Lower leg skin (tissue), 4 donors: Measurements from ENCODE around the gene CD8B. TPM values are rescaled to one million over a fixed set of nuclear protein-coding genes. Genes with fewer than 3 reads are reported as not detected.
"Not testable (repeated sequence)": the region's sequence is repeated elsewhere in the genome, so short reads cannot be mapped to it uniquely, and the experiment has no call there.

ENCODE experiments used
- DNase-seq, 2 donors: peaks; one replicate each; pipeline ENCODE4 v3.0.0-alpha.2; 2019; ENCODE audit warnings: low spot score in 2 of 2
- H3K4me3 ChIP-seq: fragments of 200-600 bp; sonication (generic); 2 replicates; pipeline ENCODE4 v1.5.1; 2017; ENCODE audit warnings: mild to moderate bottlenecking, low read depth; ENCODE audit not compliant: poor library complexity, severe bottlenecking
- POLR2A ChIP-seq, 2 donors: fragments of 450-650 bp; IDR thresholded peaks; one replicate each; pipeline ENCODE4 v1.6.1; 2016 to 2017; ENCODE audit warnings: antibody characterized with exemption in 2 of 2, mild to moderate bottlenecking in 1 of 2, moderate library complexity in 1 of 2
- WGBS, 2 donors: methylation state at CpG; one replicate each; pipeline ENCODE4 v1.1.5; 2018; 5-methylcytosine and 5-hydroxymethylcytosine counted together
- intact Hi-C: fragments of 100-400 bp; cut with DNase I; formaldehyde crosslinking; loops from one replicate; pipeline ENCODE4 v1.15.0; 2023; ENCODE audit warnings: low total_unique reads
- total RNA-seq, 4 donors: library from RNA; depleted of rRNA; stranded (reverse); fragments of >200 nt; gene quantifications; one replicate each; pipeline ENCODE4 v1.1.0, GENCODE V29; 2016
- TF ChIP-seq, protein P1 (sequence below), 3 donors: fragments of 450-650 bp; IDR thresholded peaks; one replicate each; pipeline ENCODE4 v1.5.1; 2016; ENCODE audit warnings: antibody characterized with exemption in 3 of 3, mild to moderate bottlenecking in 3 of 3, moderate library complexity in 2 of 3

Gene CD8B
- total RNA-seq, 4 donors from 2014 or later: 0.76 to 2.4 (median 1.2) TPM; not detected in 1

DNA sequence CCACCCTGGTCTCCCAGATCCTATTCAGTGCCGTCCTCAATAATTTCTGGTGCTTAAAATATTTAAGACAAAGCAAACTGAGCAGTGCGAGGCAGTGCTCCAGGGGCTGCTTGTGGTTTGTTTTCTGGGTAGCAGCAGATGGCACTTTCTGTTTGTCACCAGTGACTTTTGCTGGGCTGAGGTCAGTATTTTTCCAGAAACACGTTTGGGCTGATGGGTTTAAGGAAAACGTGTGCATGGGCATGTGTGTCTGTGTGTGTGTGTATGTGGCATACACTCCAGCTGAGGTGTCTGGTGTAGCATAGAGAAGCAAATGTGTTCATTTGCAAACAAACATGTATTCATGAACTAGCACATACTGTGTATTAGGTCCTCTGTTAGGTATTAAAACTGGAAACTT lies 10.1 kb downstream of the CD8B start:
- H3K4me3 ChIP-seq, intact Hi-C loops: not testable (repeated sequence)
- peak in 1 of 2 donors; percentile 26 for DNase-seq
- 55 to 58% methylated on average over 4 of the region's 4 CpGs for WGBS, 2 donors

DNA sequence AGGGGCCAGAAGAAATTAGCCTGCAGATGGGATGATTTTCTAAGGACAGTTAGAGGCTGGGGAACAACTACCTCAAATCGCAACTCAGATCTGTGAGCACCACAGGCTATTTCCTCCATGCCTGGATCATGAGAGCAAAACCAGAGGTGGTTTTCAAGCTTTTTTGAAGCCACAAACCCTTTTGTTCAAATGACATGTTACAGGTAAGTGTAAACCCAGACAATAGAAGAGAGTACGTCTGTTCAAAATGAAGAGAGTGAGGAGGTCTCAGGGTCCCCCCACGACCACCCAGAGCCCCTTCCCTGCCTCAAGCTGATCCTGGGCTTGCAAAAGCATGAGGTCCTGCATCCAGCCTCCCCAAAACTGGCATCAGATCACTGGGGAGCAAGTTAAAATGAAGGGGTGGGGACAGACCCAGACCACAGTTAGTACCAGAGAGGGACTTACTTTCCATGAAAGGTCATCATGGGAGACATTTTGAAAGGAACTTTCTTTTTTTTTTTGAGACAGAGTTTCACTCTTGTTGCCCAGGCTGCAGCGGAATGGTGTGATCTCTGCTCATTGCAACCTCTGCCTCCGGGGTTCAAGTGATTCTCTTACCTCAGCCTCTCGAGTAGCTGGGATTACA lies 19.0 kb downstream of the CD8B start:
- 89 to 90% methylated on average over 6 of the region's 6 CpGs for WGBS, 2 donors

DNA sequence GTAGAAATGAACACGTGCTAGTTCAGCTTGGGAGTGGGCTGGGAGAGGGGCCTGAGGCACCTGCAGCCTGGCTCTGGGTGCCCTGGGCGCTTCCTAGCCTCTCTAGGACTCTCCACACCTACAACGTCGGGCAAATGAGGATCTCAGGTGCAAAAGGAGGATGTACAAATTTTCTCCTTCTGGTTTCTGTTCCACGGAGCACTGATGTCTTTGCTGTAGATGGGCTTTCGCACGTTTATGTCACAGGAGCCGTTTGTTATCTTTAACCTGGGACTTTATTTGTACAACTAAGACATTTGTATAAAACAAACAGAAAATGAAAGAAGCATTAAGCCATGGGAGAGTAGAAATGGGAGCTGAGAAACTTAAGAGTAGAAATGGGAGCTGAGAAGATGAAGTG lies 20.4 kb downstream of the CD8B start:
- WGBS, 2 donors: 89 to 90% methylated on average over 5 to 6 of the region's 8 CpGs
- intact Hi-C loops: not testable (repeated sequence)

More for the DNA sequence above, 19.0 kb downstream of the CD8B start:
- intact Hi-C loops, H3K4me3 ChIP-seq: not testable (repeated sequence)
- DNase-seq: peak in 1 of 2 donors; percentile 17

DNA sequence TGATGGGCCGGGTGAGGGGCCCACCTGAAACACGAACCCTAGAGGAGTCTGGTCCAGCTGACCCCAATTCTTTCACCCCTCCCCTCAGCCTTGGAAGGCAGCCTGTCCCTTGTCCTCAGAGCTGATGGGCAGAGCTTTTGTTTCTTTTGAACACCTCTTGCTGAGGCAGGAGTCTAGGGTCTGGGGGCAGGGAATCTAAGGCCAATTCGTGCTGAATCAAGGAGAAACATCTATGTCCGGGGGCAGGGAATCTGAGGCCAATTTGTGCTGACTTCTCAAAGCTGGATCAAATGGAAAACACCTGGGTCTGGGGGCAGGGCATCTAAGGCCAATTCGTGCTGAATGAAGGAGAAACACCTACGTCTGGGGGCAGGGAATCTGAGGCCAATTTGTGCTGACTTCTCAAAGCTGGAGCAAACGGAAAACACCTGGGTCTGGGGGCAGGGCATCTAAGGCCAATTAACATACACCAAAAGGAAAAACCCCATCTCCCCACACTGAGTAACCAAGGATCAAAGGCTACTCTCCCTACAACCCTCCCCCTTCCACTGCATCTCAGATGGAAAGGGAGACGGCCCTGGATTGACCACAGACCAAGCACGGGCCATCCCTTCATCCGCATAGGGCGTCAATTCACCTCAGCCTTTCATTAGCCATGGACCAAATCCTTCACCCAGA lies 21.7 kb downstream of the CD8B start:
- intact Hi-C loops, H3K4me3 ChIP-seq: not testable (repeated sequence)

More for the DNA sequence above, 20.4 kb downstream of the CD8B start:
- not testable (repeated sequence) for H3K4me3 ChIP-seq
- DNase-seq: peak in 1 of 2 donors; percentile 7

DNA sequence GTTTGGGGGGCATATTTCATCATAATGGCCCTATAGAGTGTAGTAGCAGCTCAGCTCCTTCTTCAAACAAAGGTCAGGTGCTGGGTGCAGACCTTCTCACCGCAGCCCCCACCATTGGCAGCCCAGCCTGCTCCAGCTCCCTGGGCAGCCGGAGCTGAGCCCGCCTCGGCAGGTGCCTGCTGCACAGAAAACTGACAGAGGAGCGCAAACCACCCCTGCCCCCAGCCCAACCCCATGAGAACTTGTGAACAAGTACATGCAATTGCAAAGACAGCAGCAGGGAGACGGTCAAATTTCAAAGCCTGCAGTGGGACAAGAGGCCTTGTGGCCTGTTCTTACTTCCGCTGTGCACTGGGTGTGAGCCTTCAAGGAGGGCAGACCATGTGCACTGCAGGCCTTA lies 22.2 kb downstream of the CD8B start:
- H3K4me3 ChIP-seq, intact Hi-C loops: not testable (repeated sequence)
- 100% methylated on average over 7 of the region's 7 CpGs for WGBS, 2 donors
- DNase-seq: peak in 1 of 2 donors; percentile 75

More for the DNA sequence above, 21.7 kb downstream of the CD8B start:
- DNase-seq: peak in 1 of 2 donors; percentile 12
- WGBS, 2 donors: 88 to 93% methylated on average over 6 to 8 of the region's 11 CpGs

DNA sequence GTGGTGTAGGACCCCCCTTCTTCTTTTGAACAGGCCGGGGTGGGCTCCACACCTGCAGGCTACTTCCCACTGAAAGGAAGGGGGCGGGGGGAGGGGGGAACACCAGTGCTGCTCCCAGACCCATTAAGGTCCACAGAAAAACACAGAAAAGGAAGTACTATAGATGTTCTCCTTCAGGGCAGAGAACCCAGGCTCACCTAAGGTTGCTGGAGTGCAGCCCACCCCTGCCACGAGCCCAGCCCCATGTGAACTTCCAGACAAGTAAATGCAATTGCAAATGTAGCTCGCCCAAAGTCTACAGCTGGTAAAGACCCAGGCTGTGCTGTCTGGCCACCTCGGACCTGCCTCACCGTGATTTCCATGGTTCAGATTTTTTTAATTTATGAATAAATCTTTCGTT lies 24.0 kb downstream of the CD8B start:
- not testable (repeated sequence) for H3K4me3 ChIP-seq
- WGBS, 2 donors: 49 to 57% methylated on average over 5 to 7 of the region's 7 CpGs

DNA sequence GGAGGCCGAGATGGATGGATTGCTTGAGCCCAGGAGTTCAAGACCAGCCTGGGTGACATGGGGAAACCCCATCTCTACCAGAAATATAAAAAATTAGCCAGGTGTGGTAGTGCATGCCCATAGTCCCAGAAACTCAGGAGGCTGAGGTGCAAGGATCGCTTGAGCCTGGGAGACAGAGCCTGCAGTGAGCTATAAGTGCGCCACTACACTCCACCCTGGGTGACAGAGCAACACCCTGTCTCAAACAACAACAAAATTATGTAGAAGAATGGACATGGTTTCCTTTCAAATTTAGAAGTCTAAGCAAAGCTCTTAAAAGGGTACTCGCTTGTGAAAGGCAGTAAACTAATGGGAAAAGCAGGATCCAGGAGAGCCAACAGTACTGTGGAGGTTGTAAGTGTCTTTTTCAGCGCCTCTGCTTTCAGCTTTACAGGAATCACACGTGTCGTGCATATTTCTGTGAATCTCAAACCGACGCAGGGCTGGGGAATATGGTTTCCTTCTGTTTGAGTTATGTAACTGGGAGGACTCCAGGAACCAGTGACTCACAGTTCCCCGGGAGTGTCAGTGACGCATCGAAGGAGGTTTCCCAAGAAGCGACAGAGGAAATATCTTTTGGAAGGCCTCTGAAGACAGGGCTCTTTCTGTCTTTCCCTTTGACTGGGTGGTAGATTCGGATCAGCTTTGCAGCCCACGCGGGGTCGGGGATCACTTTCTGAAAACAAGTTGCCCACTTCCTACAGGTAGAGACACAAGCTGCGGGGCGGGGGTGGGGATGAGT lies 24.6 kb downstream of the CD8B start:
- DNase-seq: peak; percentile 86 to 92
- WGBS, 2 donors: 21 to 22% methylated on average over 13 to 14 of the region's 19 CpGs

More for the DNA sequence above, 24.0 kb downstream of the CD8B start:
- intact Hi-C loops: not testable (repeated sequence)
- peak in 1 of 2 donors; percentile 77 for DNase-seq

DNA sequence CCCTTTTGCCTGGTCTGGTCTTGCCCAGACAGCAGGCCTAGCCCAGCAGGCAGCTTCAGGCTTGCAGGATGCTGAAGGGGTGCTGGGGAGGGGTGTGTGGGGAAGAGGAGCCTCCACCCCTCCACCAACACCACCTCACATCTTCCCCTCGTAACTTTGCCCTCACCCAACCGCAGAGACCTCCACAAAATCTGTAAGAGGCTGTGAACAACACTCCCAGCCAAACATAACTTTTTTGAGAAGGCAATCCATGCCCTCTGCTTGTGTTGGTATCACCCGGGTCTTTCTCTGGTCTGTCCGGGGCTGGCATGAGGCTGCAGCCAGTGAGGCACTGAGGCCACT lies 26.2 kb downstream of the CD8B start:
- intact Hi-C loops, DNase-seq, H3K4me3 ChIP-seq: not testable (repeated sequence)
- WGBS, 2 donors: 75% methylated on average over 4 of the region's 4 CpGs; no CpG with 5 or more reads in 1 of the 2 donors

More for the DNA sequence above, 24.6 kb downstream of the CD8B start:
- H3K4me3 ChIP-seq, intact Hi-C loops: not testable (repeated sequence)

DNA sequence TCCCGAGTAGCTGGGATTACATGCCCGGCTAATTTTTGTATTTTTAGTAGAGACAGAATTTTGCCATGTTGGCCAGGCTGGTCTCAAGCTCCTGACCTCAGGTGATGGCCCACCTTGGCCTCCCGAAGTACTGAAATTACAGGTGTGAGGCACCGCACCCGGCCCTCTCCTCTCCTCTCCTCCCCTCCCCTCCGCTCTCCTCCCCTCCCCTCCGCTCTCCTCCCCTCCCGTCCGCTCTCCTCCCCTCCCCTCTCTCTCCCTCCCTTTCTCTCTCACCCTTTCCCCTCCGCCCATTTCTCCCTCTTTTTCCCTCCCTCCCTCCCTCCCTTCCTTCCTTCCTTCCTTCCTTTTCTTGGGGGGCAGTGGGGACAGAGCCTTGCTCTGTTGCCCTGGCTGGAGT lies 28.4 kb downstream of the CD8B start:
- no peak for DNase-seq
- H3K4me3 ChIP-seq: no peak overlapping the region
- WGBS, 2 donors: 84 to 85% methylated on average over 10 of the region's 10 CpGs
- TF ChIP-seq, protein P1, sequence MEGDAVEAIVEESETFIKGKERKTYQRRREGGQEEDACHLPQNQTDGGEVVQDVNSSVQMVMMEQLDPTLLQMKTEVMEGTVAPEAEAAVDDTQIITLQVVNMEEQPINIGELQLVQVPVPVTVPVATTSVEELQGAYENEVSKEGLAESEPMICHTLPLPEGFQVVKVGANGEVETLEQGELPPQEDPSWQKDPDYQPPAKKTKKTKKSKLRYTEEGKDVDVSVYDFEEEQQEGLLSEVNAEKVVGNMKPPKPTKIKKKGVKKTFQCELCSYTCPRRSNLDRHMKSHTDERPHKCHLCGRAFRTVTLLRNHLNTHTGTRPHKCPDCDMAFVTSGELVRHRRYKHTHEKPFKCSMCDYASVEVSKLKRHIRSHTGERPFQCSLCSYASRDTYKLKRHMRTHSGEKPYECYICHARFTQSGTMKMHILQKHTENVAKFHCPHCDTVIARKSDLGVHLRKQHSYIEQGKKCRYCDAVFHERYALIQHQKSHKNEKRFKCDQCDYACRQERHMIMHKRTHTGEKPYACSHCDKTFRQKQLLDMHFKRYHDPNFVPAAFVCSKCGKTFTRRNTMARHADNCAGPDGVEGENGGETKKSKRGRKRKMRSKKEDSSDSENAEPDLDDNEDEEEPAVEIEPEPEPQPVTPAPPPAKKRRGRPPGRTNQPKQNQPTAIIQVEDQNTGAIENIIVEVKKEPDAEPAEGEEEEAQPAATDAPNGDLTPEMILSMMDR (IDR thresholded peaks at IDR 0.05): no peak
- no peak for TF ChIP-seq POLR2A (IDR thresholded peaks at IDR 0.05)
- intact Hi-C loops: no loop called here
